Hippocampal formation (tissue), 2 donors: ENCODE data around the gene APPBP2.
"Not testable (repeated sequence)": the region's sequence is repeated elsewhere in the genome, so short reads cannot be mapped to it uniquely, and the experiment has no call there.

Experiments used
- DNase-seq, 2 donors: peaks; one replicate each; lab custom pipeline; 2025; lab: John Stamatoyannopoulos, UW

APPBP2 gene

GRCh38 chr17:60534613-60535157 is 8.6 kb upstream of the APPBP2 start:
- no peak for DNase-seq

- no peak for DNase-seq
Observed at GRCh38 chr17:60534010-60534555, 8.0 kb upstream of the APPBP2 start.

DNA sequence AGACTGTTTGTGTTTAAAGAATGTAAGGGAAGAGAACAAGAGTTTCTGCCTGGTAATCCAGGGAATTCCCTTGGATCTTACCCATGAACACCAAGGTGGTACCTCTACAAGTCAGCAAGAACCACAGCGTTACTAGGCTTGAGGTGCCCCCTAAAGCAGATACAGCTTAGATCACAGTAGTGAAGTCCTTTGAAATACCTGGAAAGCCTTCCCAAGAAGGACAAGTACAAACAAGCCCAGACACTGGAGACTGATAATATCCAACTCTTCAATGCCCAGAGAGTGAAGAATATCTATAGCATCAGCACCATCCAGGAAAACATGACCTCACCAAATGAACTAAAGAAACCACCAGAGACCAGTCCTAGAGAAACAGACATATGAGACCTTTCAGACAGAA is 3.8 kb upstream of the APPBP2 start:
- DNase-seq = no peak

GRCh38 chr17:60528828-60529227 is 2.8 kb upstream of the APPBP2 start:
- no peak for DNase-seq

- DNase-seq = no peak
Observed at GRCh38 chr17:60527701-60528100, 1.7 kb upstream of the APPBP2 start.

- no peak for DNase-seq
Observed at GRCh38 chr17:60526726-60527125, 684 bp upstream of the APPBP2 start.

DNA sequence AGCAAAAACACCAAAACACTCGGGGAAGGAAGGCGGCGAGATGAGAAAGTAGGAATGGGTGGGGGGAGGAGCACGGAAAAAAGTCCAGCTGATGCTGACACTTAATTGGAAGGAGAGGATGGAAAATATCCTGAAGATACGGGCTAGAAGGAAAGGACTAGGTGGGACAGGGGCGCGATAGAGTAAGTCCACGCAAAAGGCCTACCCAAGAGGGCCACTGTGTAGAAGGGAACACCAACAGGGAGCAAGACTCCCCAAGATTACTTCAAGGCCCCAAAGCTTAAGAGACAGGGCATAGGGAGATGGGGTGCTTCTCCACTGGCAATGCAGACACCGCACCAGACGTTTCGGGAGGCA is 736 bp downstream of the APPBP2 start:
- no peak for DNase-seq

DNA sequence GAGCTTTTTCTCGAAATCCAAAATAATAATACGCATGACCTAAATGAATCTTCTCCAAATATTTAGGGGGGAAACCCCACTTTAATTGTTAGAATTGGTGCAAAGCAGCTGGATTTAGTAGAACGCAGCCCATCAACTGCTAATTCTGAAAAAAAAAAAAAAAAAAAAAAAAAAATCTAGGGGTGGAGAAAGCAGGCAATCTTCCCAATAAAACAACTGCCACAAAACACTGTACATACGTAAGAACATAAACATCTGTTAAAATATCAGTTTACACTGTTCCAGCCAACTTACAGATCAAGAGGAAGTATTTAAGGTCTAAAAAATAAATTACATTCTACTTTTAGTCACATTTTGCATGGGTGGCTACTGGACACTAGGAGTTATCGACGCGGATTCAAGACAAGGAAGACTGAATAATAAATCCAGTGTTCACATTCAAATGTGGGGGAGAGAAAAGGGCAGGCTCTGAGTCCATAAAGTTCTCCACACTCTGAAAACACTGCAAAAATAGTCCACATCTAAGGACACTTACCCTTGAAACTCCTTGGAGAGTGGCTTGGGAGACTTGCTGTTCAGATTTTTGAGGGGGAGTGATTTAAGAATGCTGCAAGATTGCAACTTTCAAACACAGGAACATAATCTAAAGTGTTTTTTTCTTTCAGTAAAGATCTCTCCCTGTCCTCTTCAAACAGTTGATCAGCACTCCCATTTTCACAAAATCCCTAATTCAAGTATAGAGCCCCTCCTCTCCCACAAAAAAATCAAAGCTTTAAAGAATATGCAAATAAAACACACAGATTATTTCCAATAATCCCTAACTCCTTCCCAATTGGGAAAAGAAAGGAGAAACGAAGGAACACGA is 1.3 kb downstream of the APPBP2 start:
- DNase-seq = peak in 1 of 2 donors; percentile 8

GRCh38 chr17:60523822-60524221 is 2.2 kb downstream of the APPBP2 start:
- no peak for DNase-seq

DNA sequence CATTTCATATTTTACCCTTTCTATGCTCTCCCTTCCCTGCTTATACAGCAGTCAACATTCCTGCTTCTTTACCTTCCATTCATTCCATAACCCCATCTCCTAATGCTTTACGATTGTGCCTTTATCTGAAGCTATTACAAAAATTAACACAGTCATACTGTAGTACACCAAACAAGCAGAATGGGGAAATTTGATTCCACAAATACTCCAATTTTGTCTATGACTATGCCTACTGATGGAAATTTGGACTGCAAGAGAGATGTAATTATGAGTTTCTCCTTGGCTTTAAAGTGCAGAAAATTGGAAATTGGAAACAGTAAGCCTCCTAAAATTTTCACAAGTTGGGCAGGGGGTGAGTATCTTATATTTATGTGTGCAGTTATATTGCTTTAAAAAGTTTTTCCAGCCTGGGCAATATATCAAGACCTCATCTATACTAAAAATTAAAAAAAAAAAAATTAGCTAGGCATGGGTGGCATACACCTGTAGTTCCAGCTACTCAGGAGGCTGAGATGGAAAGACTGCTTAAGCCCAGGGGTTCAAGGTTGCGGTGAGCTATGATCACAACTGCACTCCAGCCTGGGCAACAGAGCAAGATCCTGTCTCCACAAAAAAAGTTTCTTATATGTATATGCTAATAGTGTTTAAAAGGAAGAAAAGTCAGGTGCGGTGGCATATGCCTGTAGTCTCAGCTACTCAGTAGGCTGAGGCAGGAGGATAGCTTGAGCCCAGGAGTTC is 3.0 kb downstream of the APPBP2 start:
- no peak for DNase-seq

DNA sequence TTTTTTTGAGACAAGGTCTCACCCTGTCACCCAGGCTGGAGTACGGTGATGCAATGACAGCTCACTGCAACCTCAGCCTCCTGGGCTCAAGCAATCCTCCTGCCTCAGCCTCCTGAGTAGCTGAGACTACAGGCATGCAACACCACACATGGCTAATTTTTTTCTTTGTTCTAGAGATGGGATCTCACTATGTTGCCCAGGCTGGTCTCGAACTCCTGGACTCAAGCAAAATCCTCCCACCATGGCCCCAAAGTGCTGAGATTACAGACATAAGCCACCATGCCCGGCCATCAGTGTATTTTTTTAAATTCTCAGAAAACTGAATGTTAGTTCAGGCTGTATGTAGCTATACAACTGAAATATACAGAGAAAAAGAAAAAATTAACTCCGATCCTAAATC is 6.2 kb downstream of the APPBP2 start:
- no peak for DNase-seq

DNA sequence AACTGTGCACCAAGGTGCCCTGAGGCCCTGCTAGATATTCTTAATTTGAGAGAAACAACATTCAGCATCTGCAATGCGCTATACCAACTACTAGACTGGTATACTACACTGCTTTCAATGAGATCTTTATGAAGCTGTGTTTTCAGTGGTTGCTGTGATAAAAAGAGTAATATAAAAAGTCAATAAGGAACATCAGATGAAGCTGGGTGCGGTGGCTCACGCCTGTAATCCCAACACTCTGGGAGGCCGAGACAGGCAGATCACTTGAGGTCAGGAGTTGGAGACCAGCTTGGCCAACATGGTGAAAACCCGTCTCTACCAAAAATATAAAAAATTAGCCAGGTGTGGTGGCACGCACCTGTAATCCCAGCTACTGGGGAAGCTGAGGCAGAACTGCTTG is 10.4 kb downstream of the APPBP2 start:
- not testable (repeated sequence) for DNase-seq

- not testable (repeated sequence) for DNase-seq
Observed at GRCh38 chr17:60515199-60515598, 10.8 kb downstream of the APPBP2 start.

DNA sequence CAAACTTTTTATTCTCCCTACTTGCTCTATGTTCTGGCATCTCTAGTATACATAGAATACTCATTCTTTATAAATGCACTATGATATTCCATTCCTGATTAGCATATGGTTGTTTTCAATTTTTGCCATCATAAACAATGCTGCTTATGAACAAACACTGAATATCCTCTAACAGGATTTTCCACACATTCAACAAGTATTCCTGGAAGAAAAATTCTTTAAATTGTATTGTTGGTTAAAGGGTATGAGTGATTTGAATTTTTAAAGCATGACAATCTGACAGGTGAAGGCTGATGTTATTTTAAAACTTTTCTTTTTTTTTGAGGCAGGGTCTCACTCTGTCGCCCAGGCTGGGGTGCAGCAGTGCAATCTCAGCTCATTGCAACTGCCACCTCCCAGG is 11.5 kb downstream of the APPBP2 start:
- no peak for DNase-seq

DNA sequence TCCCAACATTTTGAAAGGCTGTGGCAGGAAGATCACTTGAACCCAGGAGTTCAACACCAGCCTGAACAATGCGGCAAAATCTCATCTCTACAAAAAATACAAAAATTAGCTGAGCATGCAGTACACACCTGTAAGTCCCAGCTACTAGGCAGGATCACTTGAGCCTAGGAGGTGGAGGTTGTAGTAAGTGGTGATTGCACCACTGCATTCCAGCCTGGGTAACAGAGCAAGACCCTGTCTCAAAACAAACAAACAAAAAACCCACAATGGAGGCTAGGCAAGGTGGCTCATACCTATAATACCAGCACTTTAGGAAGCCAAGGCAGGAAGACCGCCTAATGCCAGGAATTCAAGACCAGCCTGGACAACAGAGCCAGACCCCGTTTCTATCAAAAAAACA is 12.0 kb downstream of the APPBP2 start:
- DNase-seq = no peak

- DNase-seq = no peak
Observed at GRCh38 chr17:60513014-60513413, 13.0 kb downstream of the APPBP2 start.

- DNase-seq = no peak
Observed at GRCh38 chr17:60510723-60511122, 15.3 kb downstream of the APPBP2 start.

DNA sequence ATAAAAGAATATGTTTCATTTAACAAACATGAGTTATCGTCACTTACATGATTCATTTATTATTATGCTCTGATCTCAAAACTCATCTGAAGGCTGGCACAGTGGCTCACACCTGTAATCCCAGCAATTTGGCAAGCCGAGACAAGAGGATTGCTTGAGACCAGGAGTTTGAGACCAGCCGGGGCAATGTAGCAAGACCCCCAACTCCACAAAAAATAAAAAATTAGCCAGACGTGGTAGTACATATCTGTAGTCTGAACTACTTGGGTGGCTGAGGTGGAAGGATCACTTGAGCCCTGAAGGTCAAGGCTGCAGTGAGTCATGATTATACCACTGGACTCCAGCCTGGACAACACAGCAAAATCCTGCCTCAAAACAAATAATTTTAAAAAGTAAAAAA is 16.0 kb downstream of the APPBP2 start:
- no peak for DNase-seq

- no peak for DNase-seq
Observed at GRCh38 chr17:60508384-60508980, 17.6 kb downstream of the APPBP2 start.

DNA sequence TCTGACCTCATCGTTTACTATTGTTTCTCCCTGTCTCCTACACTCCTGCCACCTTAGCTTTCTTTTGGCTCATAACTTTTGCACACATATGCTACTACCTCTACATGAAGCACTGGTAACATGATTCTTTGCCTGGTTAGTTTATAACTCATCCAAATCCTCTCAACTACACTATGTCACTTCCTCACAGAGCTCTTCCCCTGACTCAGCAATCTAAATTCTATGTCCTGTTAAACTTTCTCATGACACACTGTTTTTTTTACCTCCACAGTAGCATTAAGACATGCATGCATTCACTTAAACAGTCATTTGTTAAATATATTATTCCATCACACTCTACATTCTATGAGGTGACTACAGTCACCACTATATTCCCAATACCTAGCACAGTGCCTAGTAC is 19.7 kb downstream of the APPBP2 start:
- no peak for DNase-seq

DNA sequence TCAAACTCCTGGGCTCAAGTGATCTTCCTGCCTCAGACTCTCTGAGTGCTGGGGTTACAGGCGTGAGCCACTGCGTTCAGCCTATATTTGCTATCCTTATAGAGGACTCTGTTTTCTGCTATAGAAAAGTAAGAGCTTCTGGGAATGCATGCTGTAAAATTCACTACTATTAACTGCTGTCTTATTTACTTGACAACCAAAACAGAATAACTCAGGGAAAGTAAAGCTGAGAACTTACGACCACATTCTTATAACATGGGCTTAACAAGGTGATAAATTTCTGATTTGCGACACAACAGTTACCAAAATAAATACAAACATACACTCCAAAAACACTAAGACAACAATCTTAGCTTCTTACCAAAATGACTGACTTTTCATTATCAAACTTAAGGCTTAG is 23.9 kb downstream of the APPBP2 start:
- no peak for DNase-seq

DNA sequence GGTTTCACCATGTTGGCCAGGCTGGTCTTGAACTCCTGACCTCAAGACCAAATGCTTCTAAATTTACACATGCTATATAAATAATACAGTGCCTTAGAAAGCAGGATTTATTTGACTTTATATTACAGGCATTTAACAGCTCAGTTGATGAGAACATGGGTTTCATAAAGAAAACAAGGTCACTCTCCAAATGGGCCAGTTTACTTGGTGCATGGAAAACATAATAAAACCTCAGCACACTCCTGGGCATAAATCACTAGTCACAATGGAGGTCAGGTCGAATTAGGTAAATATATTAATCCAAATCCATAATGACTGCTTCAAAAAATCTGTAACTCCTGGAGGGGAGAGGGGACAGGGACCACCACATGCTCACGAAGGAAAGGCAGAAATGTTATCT is 24.5 kb downstream of the APPBP2 start:
- DNase-seq = no peak
